Esophagus squamous epithelium (tissue), 4 donors: ENCODE measurements around the gene RAB5B.

ENCODE experiments used
- POLR2A ChIP-seq, 4 donors: fragments of 450-650 bp; IDR thresholded peaks; one replicate each; pipeline ENCODE4 v1.6.1; 2017; ENCODE audit warnings: antibody characterized with exemption in 4 of 4, mild to moderate bottlenecking in 4 of 4, moderate library complexity in 3 of 4
- TF ChIP-seq, protein P1 (sequence below), 6 experiments: fragments of 450-650 bp in 4 of 6; fragments of 200-600 bp in 2 of 6; sonication (generic) in 2 of 6; IDR thresholded peaks; one replicate each; pipeline ENCODE4 v1.5.1; 2016 to 2019; ENCODE audit warnings: antibody characterized with exemption in 6 of 6, mild to moderate bottlenecking in 4 of 6, moderate library complexity in 4 of 6

DNA sequence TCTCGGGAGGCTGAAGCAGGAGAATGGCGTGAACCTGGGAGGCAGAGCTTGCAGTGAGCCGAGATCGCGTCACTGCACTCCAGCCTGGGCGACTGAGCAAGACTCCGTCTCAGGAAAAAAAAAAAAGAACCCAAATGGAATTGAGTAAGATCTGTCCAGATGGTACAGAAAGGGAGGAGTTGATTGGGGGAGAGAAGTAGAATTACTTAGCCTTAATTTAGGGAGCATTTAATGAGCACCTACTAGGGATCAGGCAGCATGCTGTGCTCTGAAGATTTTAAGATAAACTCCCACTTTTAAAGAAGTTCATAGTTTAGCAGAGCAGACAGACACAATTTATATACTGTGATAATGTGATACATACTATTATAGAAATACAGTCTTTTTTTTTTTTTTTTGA is 4.5 kb downstream of the RAB5B start:
- TF ChIP-seq, protein P1, sequence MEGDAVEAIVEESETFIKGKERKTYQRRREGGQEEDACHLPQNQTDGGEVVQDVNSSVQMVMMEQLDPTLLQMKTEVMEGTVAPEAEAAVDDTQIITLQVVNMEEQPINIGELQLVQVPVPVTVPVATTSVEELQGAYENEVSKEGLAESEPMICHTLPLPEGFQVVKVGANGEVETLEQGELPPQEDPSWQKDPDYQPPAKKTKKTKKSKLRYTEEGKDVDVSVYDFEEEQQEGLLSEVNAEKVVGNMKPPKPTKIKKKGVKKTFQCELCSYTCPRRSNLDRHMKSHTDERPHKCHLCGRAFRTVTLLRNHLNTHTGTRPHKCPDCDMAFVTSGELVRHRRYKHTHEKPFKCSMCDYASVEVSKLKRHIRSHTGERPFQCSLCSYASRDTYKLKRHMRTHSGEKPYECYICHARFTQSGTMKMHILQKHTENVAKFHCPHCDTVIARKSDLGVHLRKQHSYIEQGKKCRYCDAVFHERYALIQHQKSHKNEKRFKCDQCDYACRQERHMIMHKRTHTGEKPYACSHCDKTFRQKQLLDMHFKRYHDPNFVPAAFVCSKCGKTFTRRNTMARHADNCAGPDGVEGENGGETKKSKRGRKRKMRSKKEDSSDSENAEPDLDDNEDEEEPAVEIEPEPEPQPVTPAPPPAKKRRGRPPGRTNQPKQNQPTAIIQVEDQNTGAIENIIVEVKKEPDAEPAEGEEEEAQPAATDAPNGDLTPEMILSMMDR (IDR thresholded peaks at IDR 0.05): no peak
- TF ChIP-seq POLR2A (IDR thresholded peaks at IDR 0.05): no peak
